Cerebellar nuclear complex (tissue), 1 donor: ENCODE results near the gene ATP2A3.

Source experiments
- DNase-seq, 2 experiments: peaks; one replicate each; lab custom pipeline; 2025; lab: John Stamatoyannopoulos, UW

Gene ATP2A3

GRCh38 chr17:3972931-3973330 is 8.7 kb upstream of the ATP2A3 start:
- no peak for DNase-seq

- no peak for DNase-seq
Observed at GRCh38 chr17:3972281-3972731, 8.1 kb upstream of the ATP2A3 start.

GRCh38 chr17:3970668-3971067 is 6.4 kb upstream of the ATP2A3 start:
- no peak for DNase-seq

- no peak for DNase-seq
Observed at GRCh38 chr17:3969963-3970362, 5.7 kb upstream of the ATP2A3 start.

- DNase-seq: no peak
Observed at GRCh38 chr17:3968886-3969524, 4.8 kb upstream of the ATP2A3 start.

GRCh38 chr17:3968015-3968414 is 3.8 kb upstream of the ATP2A3 start:
- DNase-seq: no peak

- no peak for DNase-seq
Observed at GRCh38 chr17:3966720-3967363, 2.6 kb upstream of the ATP2A3 start.

GRCh38 chr17:3965118-3965800 is 1.0 kb upstream of the ATP2A3 start:
- DNase-seq: no peak

GRCh38 chr17:3963237-3964201 is 718 bp downstream of the ATP2A3 start:
- DNase-seq: no peak

- no peak for DNase-seq
Observed at GRCh38 chr17:3962965-3963236, 1.3 kb downstream of the ATP2A3 start.

GRCh38 chr17:3962217-3962964 is 1.8 kb downstream of the ATP2A3 start:
- DNase-seq: no peak

- DNase-seq: no peak
Observed at GRCh38 chr17:3961564-3962047, 2.6 kb downstream of the ATP2A3 start.

- DNase-seq: no peak
Observed at GRCh38 chr17:3960764-3961163, 3.5 kb downstream of the ATP2A3 start.

- no peak for DNase-seq
Observed at GRCh38 chr17:3959921-3960601, 4.2 kb downstream of the ATP2A3 start.

GRCh38 chr17:3959295-3959899 is 4.8 kb downstream of the ATP2A3 start:
- no peak for DNase-seq

GRCh38 chr17:3957735-3958599 is 6.3 kb downstream of the ATP2A3 start:
- no peak for DNase-seq

GRCh38 chr17:3956983-3957382 is 7.3 kb downstream of the ATP2A3 start:
- DNase-seq: no peak

GRCh38 chr17:3956327-3956957 is 7.8 kb downstream of the ATP2A3 start:
- DNase-seq: no peak

- no peak for DNase-seq
Observed at GRCh38 chr17:3955673-3955988, 8.6 kb downstream of the ATP2A3 start.
